ENCODE data around the gene IFT25. TPM values are rescaled to one million over a fixed set of nuclear protein-coding genes. Genes with fewer than 3 reads are reported as not detected.

Gene IFT25
- total and polyA plus RNA-seq, 8 donors: 5.9 to 21.5 (median 9.2) TPM

- Histone ChIP-seq H3K27ac (no peak overlapping the region), H3K36me3 (no peaks in the 10 kb centered on the region), H3K27me3 (no peaks in the 10 kb centered on the region), H3K9me3 (no peaks in the 10 kb centered on the region), H3K4me3 (no peak overlapping the region), H3K4me1 (peaks cover 0 to 7% (median 0%) of the 10 kb centered on the region in 3 donors)
- no peak for TF ChIP-seq CTCF (IDR thresholded peaks at IDR 0.05)
- intact Hi-C loops (cut with DNase I): no loop called here
- no peak for FAIRE-seq
- no peak for ATAC-seq
- DNase-seq: no peak
Observed at GRCh38 chr1:53984726-53985125, 39.2 kb upstream of the IFT25 start.

- Histone ChIP-seq H3K27ac (peak overlapping the region; percentile 56 to 75 (median 72)), H3K4me1 (peaks cover 0 to 7% (median 0%) of the 10 kb centered on the region in 3 donors), H3K36me3 (no peaks in the 10 kb centered on the region), H3K27me3 (no peaks in the 10 kb centered on the region), H3K9me3 (no peaks in the 10 kb centered on the region), H3K4me3 (peak overlapping the region in 3 of 4 donors; percentile 19 to 42 (median 33))
- 13 to 24% methylated on average over 4 of the region's 4 CpGs for WGBS, 2 donors
- FAIRE-seq: no peak
- no peak for TF ChIP-seq CTCF (IDR thresholded peaks at IDR 0.05)
- ATAC-seq: peak; percentile 66 to 80 (median 75)
- DNase-seq: no peak
- intact Hi-C loops (cut with DNase I): no loop called here
Observed at GRCh38 chr1:53982763-53983104, 37.2 kb upstream of the IFT25 start.

GRCh38 chr1:53982034-53982762, 36.7 kb upstream of the IFT25 start:
- no peaks in the 10 kb centered on the region for H3K36me3 ChIP-seq
- H3K9me3 ChIP-seq: no peaks in the 10 kb centered on the region
- ATAC-seq: peak; percentile 71 to 88 (median 84)
- FAIRE-seq: no peak
- DNase-seq: peak in 5 of 6 donors; percentile 16 to 63 (median 30)
- intact Hi-C loops (cut with DNase I): no loop called here
- peak overlapping the region in 3 of 4 donors; percentile 19 to 42 (median 33) for H3K4me3 ChIP-seq
- TF ChIP-seq CTCF (IDR thresholded peaks at IDR 0.05): no peak
- no peaks in the 10 kb centered on the region for H3K27me3 ChIP-seq
- H3K4me1 ChIP-seq: peaks cover 0 to 7% (median 0%) of the 10 kb centered on the region in 3 donors
- peak overlapping the region; percentile 56 to 75 (median 72) for H3K27ac ChIP-seq
- WGBS, 2 donors: 38 to 40% methylated on average over 19 to 20 of the region's 20 CpGs

GRCh38 chr1:53981220-53981619, 35.7 kb upstream of the IFT25 start:
- H3K9me3 ChIP-seq: no peaks in the 10 kb centered on the region
- no peak for TF ChIP-seq CTCF (IDR thresholded peaks at IDR 0.05)
- H3K4me3 ChIP-seq: no peak overlapping the region
- ATAC-seq (no peak), DNase-seq (no peak), FAIRE-seq (no peak)
- intact Hi-C loops (cut with DNase I): no loop called here
- 93 to 96% methylated on average over 6 of the region's 6 CpGs for WGBS, 2 donors
- no peak overlapping the region for H3K27ac ChIP-seq
- peaks cover 0 to 7% (median 0%) of the 10 kb centered on the region in 3 donors for H3K4me1 ChIP-seq
- H3K27me3 ChIP-seq: no peaks in the 10 kb centered on the region
- H3K36me3 ChIP-seq: no peaks in the 10 kb centered on the region

GRCh38 chr1:53979712-53980450, 34.4 kb upstream of the IFT25 start:
- no peaks in the 10 kb centered on the region for H3K36me3 ChIP-seq
- intact Hi-C loops (cut with DNase I): no loop called here
- no peak overlapping the region for H3K27ac ChIP-seq
- no peak for TF ChIP-seq CTCF (IDR thresholded peaks at IDR 0.05)
- WGBS, 2 donors: 88 to 90% methylated on average over 13 of the region's 13 CpGs
- no peak for ATAC-seq
- no peak for FAIRE-seq
- no peak for DNase-seq
- H3K4me3 ChIP-seq: no peak overlapping the region
- H3K27me3 ChIP-seq: no peaks in the 10 kb centered on the region
- no peaks in the 10 kb centered on the region for H3K9me3 ChIP-seq
- peaks cover 0 to 7% (median 0%) of the 10 kb centered on the region in 3 donors for H3K4me1 ChIP-seq

Measured in pancreas (tissue), 10 donors.